HEK293 (cell line): ENCODE results near the gene MECP2.

Source experiments
- CTCF ChIA-PET: fragments of 350-600 bp; formaldehyde crosslinking; extraction: SDS; loops from one replicate; lab custom pipeline; 2021; ENCODE audit warnings: antibody characterized with exemption; lab: Yijun Ruan, JAX
- POLR2A ChIA-PET: fragments of 300-600 bp; formaldehyde crosslinking; extraction: SDS; loops from one replicate; lab custom pipeline; 2020; ENCODE audit warnings: antibody characterized with exemption, inconsistent platforms; lab: Yijun Ruan, JAX
- H3K27ac ChIP-seq: fragments of 200-500 bp; sonication (Bioruptor generic); 2 replicates; pipeline ENCODE4 v1.5.1; 2014; ENCODE audit warnings: low read depth, low read length, control low read depth, inconsistent platforms; ENCODE audit errors: extremely low read depth
- H3K36me3 ChIP-seq, 2 experiments: fragments of 200-500 bp in 1 of 2; sonication (Bioruptor generic) in 1 of 2; 1 replicate in 1 of 2; 2 replicates in 1 of 2; pipeline ENCODE4 v1.5.1; 2014 to 2017; ENCODE audit warnings: inconsistent platforms in 2 of 2, low read length in 2 of 2; ENCODE audit not compliant: control insufficient read depth in 2 of 2, insufficient read depth in 1 of 2
- H3K4me1 ChIP-seq: fragments of 200-500 bp; sonication (Bioruptor generic); 2 replicates; pipeline ENCODE4 v1.5.1; 2014; ENCODE audit warnings: mild to moderate bottlenecking, low read length, inconsistent platforms; ENCODE audit not compliant: control insufficient read depth, insufficient read depth
- H3K4me3 ChIP-seq: 2 replicates; pipeline ENCODE4 v1.5.1; 2011; ENCODE audit warnings: low read depth, mild to moderate bottlenecking, control low read depth, low read length, moderate library complexity
- H3K9me3 ChIP-seq: fragments of 200-500 bp; sonication (Bioruptor generic); 2 replicates; pipeline ENCODE4 v1.5.1; 2014; ENCODE audit warnings: low read depth, low read length, inconsistent platforms; ENCODE audit not compliant: control insufficient read depth, insufficient read depth
- FEZF1 ChIP-seq: fragments of 450-650 bp; formaldehyde crosslinking; IDR thresholded peaks from 2 replicates; pipeline ENCODE4 v1.5.1; 2016; ENCODE audit warnings: missing biosample characterization, missing genetic modification characterization
- GLIS1 ChIP-seq: fragments of 450-650 bp; formaldehyde crosslinking; IDR thresholded peaks from 2 replicates; pipeline ENCODE4 v1.5.1; 2016; ENCODE audit warnings: missing biosample characterization, missing genetic modification characterization
- GLIS2 ChIP-seq: fragments of 450-650 bp; formaldehyde crosslinking; IDR thresholded peaks from 2 replicates; pipeline ENCODE4 v1.5.1; 2016; ENCODE audit warnings: missing biosample characterization, missing genetic modification characterization
- IKZF3 ChIP-seq: fragments of 450-650 bp; IDR thresholded peaks from 2 replicates; pipeline ENCODE4 v1.5.0; 2018; ENCODE audit warnings: missing biosample characterization, mild to moderate bottlenecking, missing genetic modification characterization, moderate library complexity
- KLF1 ChIP-seq: fragments of 450-650 bp; formaldehyde crosslinking; IDR thresholded peaks from 2 replicates; pipeline ENCODE4 v1.5.1; 2016; ENCODE audit warnings: missing biosample characterization, missing genetic modification characterization
- PRDM1 ChIP-seq: fragments of 450-650 bp; formaldehyde crosslinking; IDR thresholded peaks from 2 replicates; pipeline ENCODE4; 2016; ENCODE audit warnings: missing biosample characterization, missing genetic modification characterization
- RBAK ChIP-seq: fragments of 450-650 bp; formaldehyde crosslinking; IDR thresholded peaks from 2 replicates; pipeline ENCODE4 v1.5.1; 2016; ENCODE audit warnings: missing biosample characterization, missing genetic modification characterization
- SP7 ChIP-seq: fragments of 450-650 bp; formaldehyde crosslinking; IDR thresholded peaks from 2 replicates; pipeline ENCODE4 v1.5.1; 2016; ENCODE audit warnings: missing biosample characterization, missing genetic modification characterization
- TCF7L2 ChIP-seq: IDR thresholded peaks from 2 replicates; pipeline ENCODE4 v1.6.1; 2011; ENCODE audit warnings: low read depth, mild to moderate bottlenecking, inconsistent platforms, low read length, moderate library complexity, borderline replicate concordance
- WT1 ChIP-seq: fragments of 450-650 bp; formaldehyde crosslinking; IDR thresholded peaks from 2 replicates; pipeline ENCODE4 v1.5.1; 2016; ENCODE audit warnings: missing biosample characterization, missing genetic modification characterization
- ZBTB17 ChIP-seq: fragments of 450-650 bp; formaldehyde crosslinking; IDR thresholded peaks from 2 replicates; pipeline ENCODE4 v1.5.1; 2016; ENCODE audit warnings: missing biosample characterization, missing genetic modification characterization
- ZBTB8A ChIP-seq: fragments of 450-650 bp; formaldehyde crosslinking; IDR thresholded peaks from 2 replicates; pipeline ENCODE4 v1.5.1; 2016; ENCODE audit warnings: missing biosample characterization, missing genetic modification characterization
- ZFP41 ChIP-seq: fragments of 450-650 bp; formaldehyde crosslinking; IDR thresholded peaks from 2 replicates; pipeline ENCODE4 v1.5.1; 2016; ENCODE audit warnings: missing biosample characterization, missing genetic modification characterization, borderline replicate concordance
- ZFP69B ChIP-seq: fragments of 450-650 bp; formaldehyde crosslinking; IDR thresholded peaks from 2 replicates; pipeline ENCODE4 v1.5.1; 2016; ENCODE audit warnings: missing biosample characterization, missing genetic modification characterization
- ZNF2 ChIP-seq: fragments of 450-650 bp; formaldehyde crosslinking; IDR thresholded peaks from 2 replicates; pipeline ENCODE4 v1.5.1; 2016; ENCODE audit warnings: missing biosample characterization, missing genetic modification characterization
- ZNF266 ChIP-seq: fragments of 450-650 bp; formaldehyde crosslinking; IDR thresholded peaks from 2 replicates; pipeline ENCODE4 v1.5.1; 2016; ENCODE audit warnings: missing biosample characterization, missing genetic modification characterization, low read depth
- ZNF274 ChIP-seq, 2 experiments: fragments of 200-500 bp in 1 of 2; fragments of 450-650 bp in 1 of 2; sonication (Bioruptor generic) in 1 of 2; formaldehyde crosslinking in 1 of 2; IDR thresholded peaks; 2 replicates each; pipeline versions ENCODE4 v1.5.1 to v1.6.1; 2014 to 2016; ENCODE audit warnings: borderline replicate concordance in 1 of 2, inconsistent platforms in 1 of 2, low read length in 1 of 2, missing biosample characterization in 1 of 2, missing genetic modification characterization in 1 of 2
- ZNF302 ChIP-seq: fragments of 450-650 bp; formaldehyde crosslinking; IDR thresholded peaks from 2 replicates; pipeline ENCODE4 v1.5.1; 2016; ENCODE audit warnings: missing biosample characterization, missing genetic modification characterization, low read depth
- ZNF350 ChIP-seq: fragments of 450-650 bp; formaldehyde crosslinking; IDR thresholded peaks from 2 replicates; pipeline ENCODE4 v1.5.0; 2017; ENCODE audit warnings: missing biosample characterization, mild to moderate bottlenecking, missing genetic modification characterization
- ZNF530 ChIP-seq: fragments of 450-650 bp; formaldehyde crosslinking; IDR thresholded peaks from 2 replicates; pipeline ENCODE4 v1.5.1; 2016; ENCODE audit warnings: low read depth, missing biosample characterization, missing genetic modification characterization
- ZNF561 ChIP-seq: fragments of 450-650 bp; IDR thresholded peaks from 2 replicates; pipeline ENCODE4 v1.5.1; 2018; ENCODE audit warnings: missing biosample characterization, missing genetic modification characterization, borderline replicate concordance
- ZNF571 ChIP-seq: fragments of 450-650 bp; formaldehyde crosslinking; IDR thresholded peaks from 2 replicates; pipeline ENCODE4 v1.5.0; 2017; ENCODE audit warnings: missing biosample characterization, missing genetic modification characterization
- ZNF654 ChIP-seq: fragments of 450-650 bp; formaldehyde crosslinking; IDR thresholded peaks from 2 replicates; pipeline ENCODE4 v1.5.1; 2016; ENCODE audit warnings: low read depth, missing biosample characterization, missing genetic modification characterization
- ZNF677 ChIP-seq: fragments of 450-650 bp; IDR thresholded peaks from 2 replicates; pipeline ENCODE4 v1.5.0; 2018; ENCODE audit warnings: missing biosample characterization, mild to moderate bottlenecking, missing genetic modification characterization, moderate library complexity
- TF ChIP-seq, protein P1 (sequence below): fragments of 450-650 bp; formaldehyde crosslinking; IDR thresholded peaks from 2 replicates; pipeline ENCODE4 v1.5.1; 2016; ENCODE audit warnings: missing biosample characterization, missing genetic modification characterization
- TF ChIP-seq, protein P2 (sequence below): fragments of 450-650 bp; formaldehyde crosslinking; IDR thresholded peaks from 2 replicates; pipeline ENCODE4 v1.5.1; 2016; ENCODE audit warnings: missing biosample characterization, missing genetic modification characterization
- TF ChIP-seq, protein P3 (sequence below): fragments of 450-650 bp; formaldehyde crosslinking; IDR thresholded peaks from 2 replicates; pipeline ENCODE4 v1.5.1; 2016; ENCODE audit warnings: missing biosample characterization, missing genetic modification characterization
- TF ChIP-seq, protein P4 (sequence below): fragments of 450-650 bp; IDR thresholded peaks from 2 replicates; pipeline ENCODE4 v1.5.1; 2018; ENCODE audit warnings: missing biosample characterization, mild to moderate bottlenecking, missing genetic modification characterization

MECP2 gene

DNA sequence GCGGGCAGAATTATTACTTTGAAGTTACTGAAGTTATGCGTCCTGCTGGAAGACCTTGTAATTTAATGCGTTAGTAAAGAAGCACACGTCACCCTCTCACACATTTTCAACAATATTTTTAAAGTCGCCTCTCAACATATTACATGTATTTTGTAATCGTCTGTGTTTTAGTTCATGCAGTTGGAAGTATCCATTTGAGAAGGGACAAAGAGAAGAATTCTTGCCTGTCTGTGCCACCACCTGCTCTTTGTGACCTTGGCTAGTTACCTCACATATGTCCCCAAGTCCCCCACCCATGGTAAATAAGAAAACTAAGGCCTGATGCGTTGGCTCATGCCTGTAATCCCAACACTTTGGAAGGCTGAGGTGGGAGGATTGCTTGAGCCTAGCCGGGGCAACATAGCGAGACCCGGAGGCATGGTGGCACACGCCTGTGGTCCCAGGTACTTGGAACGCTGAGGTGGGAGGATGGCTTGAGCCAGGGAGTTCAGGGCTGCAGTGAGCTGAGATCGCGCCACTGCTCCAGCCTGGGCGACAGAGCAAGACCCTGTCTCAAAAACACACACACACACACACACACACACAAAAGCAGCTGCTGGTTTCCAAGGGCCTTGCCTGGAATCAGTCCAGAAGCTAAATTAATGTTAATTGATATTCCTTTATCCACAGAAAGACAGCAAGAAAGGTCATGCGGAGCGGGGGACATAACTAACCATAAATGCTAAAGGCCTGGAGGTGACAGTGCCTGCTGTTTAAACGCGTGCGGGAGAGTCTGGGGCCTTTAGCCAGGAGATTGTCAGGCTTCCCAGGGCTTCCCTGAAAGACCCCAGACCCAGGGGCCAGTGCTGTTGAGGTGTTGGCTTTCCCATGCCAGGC lies 124.2 kb downstream of the MECP2 start (continued):
- TF ChIP-seq RBAK (tag by site-specific recombination), result no peak
- TF ChIP-seq ZBTB17, result peak; percentile 60; the same call in 1 of the 2 replicates
- TF ChIP-seq ZNF654 (tag by site-specific recombination), result no peak
- TF ChIP-seq ZNF266 (tag by site-specific recombination), result no peak
- TF ChIP-seq ZFP69B (tag by site-specific recombination), result no peak
- 0 out of 2 replicates have a peak, but pooled peaks have one; percentile 25 for TF ChIP-seq SP7 (tag by site-specific recombination)
- TF ChIP-seq, protein P1, sequence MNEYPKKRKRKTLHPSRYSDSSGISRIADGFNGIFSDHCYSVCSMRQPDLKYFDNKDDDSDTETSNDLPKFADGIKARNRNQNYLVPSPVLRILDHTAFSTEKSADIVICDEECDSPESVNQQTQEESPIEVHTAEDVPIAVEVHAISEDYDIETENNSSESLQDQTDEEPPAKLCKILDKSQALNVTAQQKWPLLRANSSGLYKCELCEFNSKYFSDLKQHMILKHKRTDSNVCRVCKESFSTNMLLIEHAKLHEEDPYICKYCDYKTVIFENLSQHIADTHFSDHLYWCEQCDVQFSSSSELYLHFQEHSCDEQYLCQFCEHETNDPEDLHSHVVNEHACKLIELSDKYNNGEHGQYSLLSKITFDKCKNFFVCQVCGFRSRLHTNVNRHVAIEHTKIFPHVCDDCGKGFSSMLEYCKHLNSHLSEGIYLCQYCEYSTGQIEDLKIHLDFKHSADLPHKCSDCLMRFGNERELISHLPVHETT, result no peak
- TF ChIP-seq ZNF302 (tag by site-specific recombination), result no peak
- TF ChIP-seq ZNF2, result peak; percentile 13; the same call in 1 of the 2 replicates
- TF ChIP-seq ZNF530 (tag by site-specific recombination), result no peak
- no peak for TF ChIP-seq ZBTB8A (tag by site-specific recombination)
- TF ChIP-seq WT1 (tag by site-specific recombination), result peak; percentile 50; the same call in 1 of the 2 replicates

DNA sequence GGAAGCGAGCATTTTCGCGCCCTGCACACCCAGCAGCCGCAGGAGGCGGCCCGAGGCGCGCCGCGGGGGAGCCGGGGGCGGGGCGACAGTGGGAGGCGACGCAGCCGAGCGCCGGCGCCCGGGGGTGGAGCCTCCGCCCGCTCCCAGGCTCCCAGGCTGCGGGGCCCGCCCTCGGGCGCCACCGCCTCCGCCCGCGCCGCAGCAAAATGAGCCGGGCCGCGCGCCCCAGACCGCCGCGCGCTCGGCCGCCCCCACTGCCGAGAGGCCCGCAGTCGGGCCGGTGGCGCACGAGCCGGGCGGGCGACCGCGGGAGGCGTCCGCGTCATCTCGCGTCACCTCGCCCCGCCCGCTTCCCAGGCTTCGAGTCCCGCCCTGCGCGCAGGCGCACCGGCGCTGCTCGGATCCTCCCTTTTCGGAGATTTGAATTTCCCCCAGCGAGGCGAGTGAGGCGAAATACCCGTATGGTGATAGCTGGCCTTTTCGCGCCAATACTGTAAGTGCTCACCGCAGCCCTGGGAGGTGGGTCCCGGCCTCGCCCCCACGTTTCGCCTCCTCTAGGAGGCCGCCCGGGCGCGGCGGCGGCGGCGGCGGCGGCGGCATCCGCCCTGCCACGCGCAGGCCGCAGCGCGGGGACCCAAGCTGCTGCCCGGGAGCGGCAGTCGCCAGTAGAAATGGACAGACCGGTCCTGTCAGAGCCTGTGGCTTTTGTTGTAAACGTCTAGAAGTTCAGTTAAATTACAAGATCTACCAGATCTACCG lies 125.0 kb downstream of the MECP2 start, which contains the start of gene TMEM187:
Gene TMEM187, plus strand, starts transcription at position 387 of the 759 bp plus-strand sequence. CDS start 9,309 bp downstream, outside the sequence.
- peak within 1 kb of the TSS; percentile 99 for H3K27ac ChIP-seq
- H3K9me3 ChIP-seq, result no peaks in the 10 kb centered on the region
- H3K4me3 ChIP-seq, result peak within 1 kb of the TSS; percentile 95
- ChIA-PET POLR2A (interaction anchor here (0.6 to 4.6 kb wide), 10 partner anchors 9 to 518 kb away, joined by 3 to 67 read pairs (median 4); partner anchors contain the start of gene NAA10), CTCF (interaction anchor here (1.3 kb wide), 1 partner anchor 9 kb away, joined by 3 read pairs; no protein-coding TSS in a partner anchor)
- peaks cover 10% of the 10 kb centered on the region for H3K4me1 ChIP-seq
- peaks cover 0 to 12% of the 10 kb centered on the region in 2 experiments; a peak in 1 of 3 replicates for H3K36me3 ChIP-seq
- TF ChIP-seq GLIS2 (tag by site-specific recombination) (peak; percentile 13), FEZF1 (tag by site-specific recombination) (peak; percentile 80), ZFP41 (tag by site-specific recombination) (no peak), KLF1 (tag by site-specific recombination) (peak; percentile 63), IKZF3 (tag by site-specific recombination) (0 out of 2 replicates have a peak, but pooled peaks have one; percentile 21), TCF7L2 (0 out of 2 replicates have a peak, but pooled peaks have one; percentile 50), ZNF350 (tag by site-specific recombination) (no peak), ZNF677 (tag by site-specific recombination) (0 out of 2 replicates have a peak, but pooled peaks have one; percentile 33), PRDM1 (tag by site-specific recombination) (peak; percentile 37; the same call in 1 of the 2 replicates), ZNF571 (tag by site-specific recombination) (no peak), ZNF274 (IDR thresholded peaks at IDR 0.05; ENCODE audit: low read length) (no peak), ZNF274 (tag by site-specific recombination; IDR thresholded peaks at IDR 0.05; ENCODE audit: borderline replicate concordance) (no peak), ZNF561 (tag by site-specific recombination) (peak; percentile 64; the same call in 1 of the 2 replicates), GLIS1 (tag by site-specific recombination) (peak; percentile 89)
- TF ChIP-seq, protein P2, sequence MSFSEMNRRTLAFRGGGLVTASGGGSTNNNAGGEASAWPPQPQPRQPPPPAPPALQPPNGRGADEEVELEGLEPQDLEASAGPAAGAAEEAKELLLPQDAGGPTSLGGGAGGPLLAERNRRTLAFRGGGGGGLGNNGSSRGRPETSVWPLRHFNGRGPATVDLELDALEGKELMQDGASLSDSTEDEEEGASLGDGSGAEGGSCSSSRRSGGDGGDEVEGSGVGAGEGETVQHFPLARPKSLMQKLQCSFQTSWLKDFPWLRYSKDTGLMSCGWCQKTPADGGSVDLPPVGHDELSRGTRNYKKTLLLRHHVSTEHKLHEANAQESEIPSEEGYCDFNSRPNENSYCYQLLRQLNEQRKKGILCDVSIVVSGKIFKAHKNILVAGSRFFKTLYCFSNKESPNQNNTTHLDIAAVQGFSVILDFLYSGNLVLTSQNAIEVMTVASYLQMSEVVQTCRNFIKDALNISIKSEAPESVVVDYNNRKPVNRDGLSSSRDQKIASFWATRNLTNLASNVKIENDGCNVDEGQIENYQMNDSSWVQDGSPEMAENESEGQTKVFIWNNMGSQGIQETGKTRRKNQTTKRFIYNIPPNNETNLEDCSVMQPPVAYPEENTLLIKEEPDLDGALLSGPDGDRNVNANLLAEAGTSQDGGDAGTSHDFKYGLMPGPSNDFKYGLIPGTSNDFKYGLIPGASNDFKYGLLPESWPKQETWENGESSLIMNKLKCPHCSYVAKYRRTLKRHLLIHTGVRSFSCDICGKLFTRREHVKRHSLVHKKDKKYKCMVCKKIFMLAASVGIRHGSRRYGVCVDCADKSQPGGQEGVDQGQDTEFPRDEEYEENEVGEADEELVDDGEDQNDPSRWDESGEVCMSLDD (tag by site-specific recombination), result no peak
- TF ChIP-seq, protein P3, sequence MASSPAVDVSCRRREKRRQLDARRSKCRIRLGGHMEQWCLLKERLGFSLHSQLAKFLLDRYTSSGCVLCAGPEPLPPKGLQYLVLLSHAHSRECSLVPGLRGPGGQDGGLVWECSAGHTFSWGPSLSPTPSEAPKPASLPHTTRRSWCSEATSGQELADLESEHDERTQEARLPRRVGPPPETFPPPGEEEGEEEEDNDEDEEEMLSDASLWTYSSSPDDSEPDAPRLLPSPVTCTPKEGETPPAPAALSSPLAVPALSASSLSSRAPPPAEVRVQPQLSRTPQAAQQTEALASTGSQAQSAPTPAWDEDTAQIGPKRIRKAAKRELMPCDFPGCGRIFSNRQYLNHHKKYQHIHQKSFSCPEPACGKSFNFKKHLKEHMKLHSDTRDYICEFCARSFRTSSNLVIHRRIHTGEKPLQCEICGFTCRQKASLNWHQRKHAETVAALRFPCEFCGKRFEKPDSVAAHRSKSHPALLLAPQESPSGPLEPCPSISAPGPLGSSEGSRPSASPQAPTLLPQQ, result peak; percentile 98
- TF ChIP-seq, protein P4, sequence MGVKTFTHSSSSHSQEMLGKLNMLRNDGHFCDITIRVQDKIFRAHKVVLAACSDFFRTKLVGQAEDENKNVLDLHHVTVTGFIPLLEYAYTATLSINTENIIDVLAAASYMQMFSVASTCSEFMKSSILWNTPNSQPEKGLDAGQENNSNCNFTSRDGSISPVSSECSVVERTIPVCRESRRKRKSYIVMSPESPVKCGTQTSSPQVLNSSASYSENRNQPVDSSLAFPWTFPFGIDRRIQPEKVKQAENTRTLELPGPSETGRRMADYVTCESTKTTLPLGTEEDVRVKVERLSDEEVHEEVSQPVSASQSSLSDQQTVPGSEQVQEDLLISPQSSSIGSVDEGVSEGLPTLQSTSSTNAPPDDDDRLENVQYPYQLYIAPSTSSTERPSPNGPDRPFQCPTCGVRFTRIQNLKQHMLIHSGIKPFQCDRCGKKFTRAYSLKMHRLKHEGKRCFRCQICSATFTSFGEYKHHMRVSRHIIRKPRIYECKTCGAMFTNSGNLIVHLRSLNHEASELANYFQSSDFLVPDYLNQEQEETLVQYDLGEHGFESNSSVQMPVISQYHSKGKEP (tag by site-specific recombination), result peak; percentile 78; the same call in 1 of the 2 replicates
